CD4-positive, alpha-beta T cell treated with Interferon alpha-2 for 1 hour (primary cell): ENCODE data around the gene PLS3.

Source experiments
- DNase-seq, 2 donors: peaks; one replicate each; pipeline ENCODE4 v3.0.0-alpha.2; 2020 to 2022

The PLS3 gene

GRCh38 chrX:115573185-115573584, 12.2 kb downstream of the PLS3 start:
- DNase-seq = no peak

- no peak for DNase-seq
Observed at GRCh38 chrX:115576676-115577075, 15.7 kb downstream of the PLS3 start.

GRCh38 chrX:115579327-115579726, 18.4 kb downstream of the PLS3 start:
- DNase-seq = no peak

- DNase-seq = no peak
Observed at GRCh38 chrX:115579786-115580294, 18.9 kb downstream of the PLS3 start.

GRCh38 chrX:115581759-115582615, 21.0 kb downstream of the PLS3 start:
- DNase-seq = no peak

- no peak for DNase-seq
Observed at GRCh38 chrX:115582616-115583495, 21.9 kb downstream of the PLS3 start.

- DNase-seq = no peak
Observed at GRCh38 chrX:115583496-115584004, 22.6 kb downstream of the PLS3 start.

GRCh38 chrX:115584696-115585095, 23.7 kb downstream of the PLS3 start:
- DNase-seq = no peak

- no peak for DNase-seq
Observed at GRCh38 chrX:115588179-115588578, 27.2 kb downstream of the PLS3 start.

GRCh38 chrX:115589419-115589818, 28.4 kb downstream of the PLS3 start:
- DNase-seq = no peak

- DNase-seq = no peak
Observed at GRCh38 chrX:115591420-115591819, 30.4 kb downstream of the PLS3 start.

- no peak for DNase-seq
Observed at GRCh38 chrX:115591856-115592842, 31.2 kb downstream of the PLS3 start.

GRCh38 chrX:115592997-115593734, 32.2 kb downstream of the PLS3 start:
- no peak for DNase-seq

- DNase-seq = no peak
Observed at GRCh38 chrX:115595049-115595448, 34.1 kb downstream of the PLS3 start.

- DNase-seq = no peak
Observed at GRCh38 chrX:115598556-115598955, 37.6 kb downstream of the PLS3 start.

GRCh38 chrX:115602308-115602707, 41.3 kb downstream of the PLS3 start:
- no peak for DNase-seq

GRCh38 chrX:115602729-115603389, 41.9 kb downstream of the PLS3 start:
- DNase-seq = no peak

GRCh38 chrX:115603534-115604074, 42.6 kb downstream of the PLS3 start:
- DNase-seq = no peak

- no peak for DNase-seq
Observed at GRCh38 chrX:115606861-115607260, 45.9 kb downstream of the PLS3 start.

GRCh38 chrX:115609621-115610020, 48.6 kb downstream of the PLS3 start:
- no peak for DNase-seq
